Measurements from ENCODE around the gene NKIRAS2. TPM values are rescaled to one million over a fixed set of nuclear protein-coding genes. Genes with fewer than 3 reads are reported as not detected.
A peak's percentile ranks its signal among the peaks of the same experiment; 100 is the strongest.
"Not testable (repeated sequence)": the region's sequence is repeated elsewhere in the genome, so short reads cannot be mapped to it uniquely, and the experiment has no call there.

NKIRAS2 gene
- total RNA-seq, 2 experiments from 2014 or later, result 16.3 to 17.2 TPM

- peaks cover 24% of the 10 kb centered on the region for H3K36me3 Mint-ChIP-seq (ENCODE audit: low read depth)
Measured at GRCh38 chr17:42000413-42001133, 19.3 kb upstream of the NKIRAS2 start.

DNA sequence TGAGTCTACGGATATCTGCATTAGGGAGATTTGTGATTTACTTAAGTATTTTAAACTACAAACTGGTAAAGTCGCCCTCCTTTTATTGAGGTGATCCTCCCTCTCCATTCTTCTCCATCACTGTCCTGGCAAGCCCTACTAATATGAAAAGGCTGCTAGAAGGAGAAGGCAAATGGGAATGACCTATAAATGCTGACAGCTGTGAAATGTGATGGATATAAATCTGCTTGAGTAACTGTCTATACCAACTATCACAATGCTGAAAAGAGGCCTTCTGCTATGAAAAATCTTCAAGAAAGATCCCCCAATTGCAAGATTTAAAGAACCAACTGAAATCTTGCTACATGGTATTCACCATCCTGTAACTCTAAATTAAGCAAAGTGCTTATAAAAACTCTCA lies 18.2 kb upstream of the NKIRAS2 start:
- H3K27me3 Mint-ChIP-seq, result no peaks in the 10 kb centered on the region
- ATAC-seq (no peak), DNase-seq (no peak)
- H3K27ac Mint-ChIP-seq, result no peak overlapping the region
- H3K4me3 Mint-ChIP-seq, result no peak overlapping the region
- H3K9me3 Mint-ChIP-seq (ENCODE audit: low read depth), result no peaks in the 10 kb centered on the region
- peaks cover 17% of the 10 kb centered on the region for H3K36me3 Mint-ChIP-seq (ENCODE audit: low read depth)
- CTCF ChIA-PET, result interaction anchor here (1.2 kb wide), 1 partner anchor 13 kb away, joined by 4 read pairs; no protein-coding TSS in a partner anchor
- POLR2A ChIA-PET, result no interaction called here
- intact Hi-C loops (cut with DNase I, micrococcal nuclease), result no loop called here
- H3K4me1 Mint-ChIP-seq, result peaks cover 17% of the 10 kb centered on the region

More at GRCh38 chr17:42000413-42001133, 19.3 kb upstream of the NKIRAS2 start:
- H3K4me1 Mint-ChIP-seq, result peaks cover 24% of the 10 kb centered on the region
- H3K9me3 Mint-ChIP-seq (ENCODE audit: low read depth), result no peaks in the 10 kb centered on the region
- H3K27me3 Mint-ChIP-seq, result no peaks in the 10 kb centered on the region
- no peak overlapping the region for H3K4me3 Mint-ChIP-seq
- H3K27ac Mint-ChIP-seq, result peak overlapping the region; percentile 15
- ChIA-PET CTCF (interaction anchor here (0.6 to 1.3 kb wide), 3 partner anchors 16 to 280 kb away, joined by 3 read pairs; no protein-coding TSS in a partner anchor), POLR2A (interaction anchor here (0.7 kb wide), 1 partner anchor 308 kb away, joined by 3 read pairs; no protein-coding TSS in a partner anchor)
- ATAC-seq (no peak), DNase-seq (no peak)
- intact Hi-C loops (cut with DNase I, micrococcal nuclease), result no loop called here

DNA sequence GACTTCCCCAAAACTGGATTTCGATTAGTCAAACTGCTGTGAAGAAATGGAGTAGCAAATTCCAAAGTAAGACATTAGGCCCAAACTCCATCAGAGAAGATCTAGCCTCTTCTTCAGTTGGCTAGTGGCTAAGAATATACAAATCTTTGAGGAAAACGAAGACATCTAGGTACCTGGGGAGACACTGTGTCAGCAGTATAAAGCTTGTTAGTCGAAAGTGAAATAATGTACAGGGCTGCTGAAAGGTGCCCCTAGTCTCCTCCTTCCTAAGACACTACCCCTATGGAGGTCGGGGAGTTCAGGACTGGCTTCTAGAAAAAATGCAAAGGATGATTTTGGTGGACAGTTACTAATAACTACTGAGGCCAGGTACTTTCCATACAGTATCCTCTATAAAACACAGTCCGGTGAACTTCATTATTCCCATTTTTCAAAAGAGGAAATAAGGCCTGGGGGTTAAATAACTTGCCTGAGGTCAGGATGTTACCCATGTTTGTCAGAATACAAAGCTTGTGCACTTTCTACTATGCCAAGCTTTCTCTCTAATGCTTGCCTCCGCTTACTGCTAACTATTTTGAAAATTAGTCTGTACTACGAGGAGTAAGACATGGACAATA lies 17.6 kb upstream of the NKIRAS2 start:
- no peak for ATAC-seq

GRCh38 chr17:42002792-42003301 lies 17.0 kb upstream of the NKIRAS2 start:
- H3K4me3 Mint-ChIP-seq, result no peak overlapping the region
- ChIA-PET CTCF (interaction anchor here (0.7 to 2.2 kb wide), 3 partner anchors 13 to 510 kb away, joined by 3 to 10 read pairs (median 7); no protein-coding TSS in a partner anchor), POLR2A (interaction anchor here (0.6 kb wide), 2 partner anchors 9 to 515 kb away, joined by 3 to 4 read pairs; no protein-coding TSS in a partner anchor)
- H3K27ac Mint-ChIP-seq, result no peak overlapping the region
- H3K36me3 Mint-ChIP-seq (ENCODE audit: low read depth), result peaks cover 16% of the 10 kb centered on the region
- peaks cover 16% of the 10 kb centered on the region for H3K4me1 Mint-ChIP-seq
- DNase-seq (no peak), ATAC-seq (no peak)
- H3K9me3 Mint-ChIP-seq (ENCODE audit: low read depth), result no peaks in the 10 kb centered on the region
- H3K27me3 Mint-ChIP-seq, result no peaks in the 10 kb centered on the region
- intact Hi-C loops (cut with DNase I, micrococcal nuclease), result no loop called here

More for the DNA sequence above, 17.6 kb upstream of the NKIRAS2 start:
- POLR2A ChIA-PET, result interaction anchor here (0.6 kb wide), 1 partner anchor 516 kb away, joined by 4 read pairs; no protein-coding TSS in a partner anchor
- CTCF ChIA-PET, result interaction anchor here (1.2 to 2.2 kb wide), 3 partner anchors 13 to 16 kb away, joined by 4 to 10 read pairs (median 7); no protein-coding TSS in a partner anchor
- no peak overlapping the region for H3K27ac Mint-ChIP-seq
- H3K27me3 Mint-ChIP-seq, result no peaks in the 10 kb centered on the region
- no peak overlapping the region for H3K4me3 Mint-ChIP-seq
- intact Hi-C loops (cut with DNase I, micrococcal nuclease), result no loop called here
- peaks cover 15% of the 10 kb centered on the region for H3K4me1 Mint-ChIP-seq
- H3K36me3 Mint-ChIP-seq (ENCODE audit: low read depth), result peaks cover 15% of the 10 kb centered on the region
- no peak for DNase-seq
- no peaks in the 10 kb centered on the region for H3K9me3 Mint-ChIP-seq (ENCODE audit: low read depth)

GRCh38 chr17:42005166-42005565 lies 14.7 kb upstream of the NKIRAS2 start:
- Mint-ChIP-seq H3K4me3 (no peak overlapping the region), H3K27ac (no peak overlapping the region), H3K36me3 (ENCODE audit: low read depth) (peaks cover 10% of the 10 kb centered on the region), H3K27me3 (no peaks in the 10 kb centered on the region), H3K4me1 (peaks cover 24% of the 10 kb centered on the region), H3K9me3 (ENCODE audit: low read depth) (no peaks in the 10 kb centered on the region)
- ChIA-PET POLR2A (no interaction called here), CTCF (interaction anchor here (0.7 to 1.4 kb wide), 3 partner anchors 11 to 383 kb away, joined by 3 to 7 read pairs (median 5); no protein-coding TSS in a partner anchor)
- DNase-seq (no peak), ATAC-seq (no peak)
- intact Hi-C loops (cut with DNase I, micrococcal nuclease), result no loop called here

DNA sequence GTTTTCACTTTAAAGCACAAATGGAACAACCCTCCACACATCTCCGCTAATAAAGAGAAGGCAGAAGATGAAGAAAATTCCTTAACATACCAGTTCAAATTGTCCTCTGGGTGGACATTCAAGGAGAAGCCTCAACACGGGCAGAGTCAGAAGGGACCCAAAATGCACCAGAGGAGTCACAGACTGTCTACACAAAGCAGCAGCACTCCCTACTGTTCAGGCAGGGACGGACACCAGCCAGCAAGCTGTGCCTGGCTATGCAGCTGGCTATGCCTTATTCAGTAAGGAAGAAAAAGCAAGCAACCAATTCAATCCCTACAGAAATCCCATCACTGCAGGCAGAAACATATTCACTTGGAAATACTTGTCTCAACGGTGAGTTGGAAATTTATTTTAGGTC lies 10.7 kb upstream of the NKIRAS2 start:
- Mint-ChIP-seq H3K36me3 (ENCODE audit: low read depth) (peaks cover 12% of the 10 kb centered on the region), H3K27ac (no peak overlapping the region), H3K4me1 (peaks cover 46% of the 10 kb centered on the region), H3K4me3 (no peak overlapping the region), H3K27me3 (no peaks in the 10 kb centered on the region), H3K9me3 (ENCODE audit: low read depth) (no peaks in the 10 kb centered on the region)
- intact Hi-C loops (cut with DNase I, micrococcal nuclease), result no loop called here
- ChIA-PET POLR2A (interaction anchor here (1.0 kb wide), 1 partner anchor 78 kb away, joined by 3 read pairs; the partner anchor contains the start of gene ODAD4), CTCF (interaction anchor here (0.7 to 1.5 kb wide), 4 partner anchors 10 to 43 kb away, joined by 3 read pairs; no protein-coding TSS in a partner anchor)
- ATAC-seq (no peak), DNase-seq (no peak)

- POLR2A ChIA-PET; H3K27me3 Mint-ChIP-seq; intact Hi-C loops (cut with DNase I, micrococcal nuclease); DNase-seq; ATAC-seq; H3K9me3 Mint-ChIP-seq (ENCODE audit: low read depth); H3K4me3 Mint-ChIP-seq: not testable (repeated sequence)
- Mint-ChIP-seq H3K36me3 (ENCODE audit: low read depth) (peaks cover 16% of the 10 kb centered on the region), H3K27ac (peak overlapping the region; percentile 61), H3K4me1 (peaks cover 51% of the 10 kb centered on the region)
- CTCF ChIA-PET, result interaction anchor here (0.9 to 1.5 kb wide), 2 partner anchors 22 to 57 kb away, joined by 3 read pairs; no protein-coding TSS in a partner anchor
Measured at GRCh38 chr17:42010266-42010680, 9.6 kb upstream of the NKIRAS2 start.

DNA sequence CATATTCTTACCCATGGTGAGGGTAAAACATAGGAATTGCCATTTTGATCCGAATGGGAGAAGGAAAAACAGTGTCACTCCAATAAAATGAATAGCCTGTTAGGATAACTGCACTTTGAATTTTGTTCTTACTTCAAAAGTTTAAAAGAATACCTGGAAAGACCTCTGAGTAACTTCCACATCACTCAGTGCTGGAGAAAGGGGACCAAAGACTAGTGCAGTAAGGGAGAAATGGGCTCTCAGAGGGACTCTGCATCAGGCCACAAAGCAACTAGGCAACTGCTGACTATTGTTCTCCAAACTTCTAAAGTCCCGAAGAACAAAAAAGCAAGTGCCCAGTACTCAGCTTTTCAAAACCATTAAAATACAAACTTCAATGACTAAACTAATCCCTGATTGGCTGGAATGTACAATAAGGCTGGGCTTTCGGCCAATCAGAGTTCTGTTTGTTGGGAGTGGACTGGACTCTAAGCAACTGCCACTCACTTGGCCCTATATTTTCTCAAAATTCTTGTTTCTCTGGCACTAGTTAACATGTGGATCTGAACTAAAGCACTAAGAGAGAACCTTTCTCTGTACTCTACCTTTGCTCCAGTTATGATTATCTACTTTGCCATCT lies 8.9 kb upstream of the NKIRAS2 start:
- Mint-ChIP-seq H3K9me3 (ENCODE audit: low read depth) (no peaks in the 10 kb centered on the region), H3K36me3 (ENCODE audit: low read depth) (peaks cover 23% of the 10 kb centered on the region), H3K27ac (peak overlapping the region; percentile 61), H3K27me3 (no peaks in the 10 kb centered on the region), H3K4me1 (peaks cover 55% of the 10 kb centered on the region), H3K4me3 (no peak overlapping the region)
- DNase-seq, result no peak
- intact Hi-C loops (cut with DNase I, micrococcal nuclease), result no loop called here
- CTCF ChIA-PET, result interaction anchor here (1.2 kb wide), 1 partner anchor 12 kb away, joined by 3 read pairs; no protein-coding TSS in a partner anchor
- ATAC-seq, result peak; percentile 23
- POLR2A ChIA-PET, result interaction anchor here (0.6 kb wide), 1 partner anchor 170 kb away, joined by 3 read pairs; no protein-coding TSS in a partner anchor

- intact Hi-C loops (cut with DNase I, micrococcal nuclease); H3K9me3 Mint-ChIP-seq (ENCODE audit: low read depth); ATAC-seq; H3K27me3 Mint-ChIP-seq; H3K4me3 Mint-ChIP-seq; DNase-seq: not testable (repeated sequence)
- Mint-ChIP-seq H3K36me3 (ENCODE audit: low read depth) (peaks cover 32% of the 10 kb centered on the region), H3K27ac (peak overlapping the region; percentile 5), H3K4me1 (peaks cover 56% of the 10 kb centered on the region)
- POLR2A ChIA-PET, result interaction anchor here (0.7 to 1.4 kb wide), 2 partner anchors 15 to 21 kb away, joined by 3 read pairs; no protein-coding TSS in a partner anchor
- CTCF ChIA-PET, result interaction anchor here (0.5 to 1.3 kb wide), 5 partner anchors 10 to 518 kb away, joined by 3 to 9 read pairs (median 3); no protein-coding TSS in a partner anchor
Measured at GRCh38 chr17:42012363-42012762, 7.5 kb upstream of the NKIRAS2 start.

DNA sequence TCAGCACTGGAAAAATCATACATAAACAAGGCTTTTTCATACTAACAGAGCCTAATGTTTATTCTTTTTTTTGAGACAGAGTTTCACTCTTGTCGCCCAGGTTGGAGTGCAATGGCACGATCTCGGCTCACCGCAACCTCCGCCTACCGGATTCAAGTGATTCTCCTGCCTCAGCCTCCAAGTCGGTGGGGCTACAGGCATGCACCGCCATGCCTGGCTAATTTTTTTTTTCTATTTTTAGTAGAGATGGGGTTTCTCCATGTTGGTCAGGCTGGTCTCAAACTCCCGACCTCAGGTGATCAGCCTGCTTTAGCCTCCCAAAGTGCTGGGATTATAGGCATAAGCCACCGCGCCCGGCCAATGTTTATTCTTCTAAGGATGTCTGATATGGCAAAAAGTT lies 6.2 kb upstream of the NKIRAS2 start:
- POLR2A ChIA-PET; H3K9me3 Mint-ChIP-seq (ENCODE audit: low read depth); DNase-seq; H3K27ac Mint-ChIP-seq; ATAC-seq; intact Hi-C loops (cut with DNase I, micrococcal nuclease); H3K27me3 Mint-ChIP-seq; H3K4me3 Mint-ChIP-seq: not testable (repeated sequence)
- CTCF ChIA-PET, result interaction anchor here (0.7 to 1.3 kb wide), 2 partner anchors 50 to 1117 kb away, joined by 3 to 9 read pairs; no protein-coding TSS in a partner anchor
- Mint-ChIP-seq H3K36me3 (ENCODE audit: low read depth) (peaks cover 32% of the 10 kb centered on the region), H3K4me1 (peaks cover 63% of the 10 kb centered on the region)

All from activated CD4-positive, alpha-beta T cell treated with anti-CD3 and anti-CD28 coated beads for 36 hours (primary cell).